Stomach (tissue), 4 donors: ENCODE results near the gene EXOC1.

Source experiments
- CTCF ChIP-seq, 7 experiments: fragments of 450-650 bp in 4 of 7; fragments of 200-600 bp in 3 of 7; sonication (generic) in 3 of 7; IDR thresholded peaks; one replicate each; pipeline ENCODE4 v1.5.1; 2016 to 2019; ENCODE audit warnings: antibody characterized with exemption in 7 of 7, control low read depth in 2 of 7, mild to moderate bottlenecking in 1 of 7
- EP300 ChIP-seq: sonication (generic); formaldehyde crosslinking; IDR thresholded peaks from one replicate; pipeline ENCODE4 v1.6.1; 2017; ENCODE audit warnings: antibody characterized with exemption
- POLR2A ChIP-seq, 4 donors: fragments of 450-650 bp; IDR thresholded peaks; one replicate each; pipeline ENCODE4 v1.6.1; 2016; ENCODE audit warnings: antibody characterized with exemption in 4 of 4, control low read depth in 2 of 4, mild to moderate bottlenecking in 1 of 4, moderate library complexity in 1 of 4

DNA sequence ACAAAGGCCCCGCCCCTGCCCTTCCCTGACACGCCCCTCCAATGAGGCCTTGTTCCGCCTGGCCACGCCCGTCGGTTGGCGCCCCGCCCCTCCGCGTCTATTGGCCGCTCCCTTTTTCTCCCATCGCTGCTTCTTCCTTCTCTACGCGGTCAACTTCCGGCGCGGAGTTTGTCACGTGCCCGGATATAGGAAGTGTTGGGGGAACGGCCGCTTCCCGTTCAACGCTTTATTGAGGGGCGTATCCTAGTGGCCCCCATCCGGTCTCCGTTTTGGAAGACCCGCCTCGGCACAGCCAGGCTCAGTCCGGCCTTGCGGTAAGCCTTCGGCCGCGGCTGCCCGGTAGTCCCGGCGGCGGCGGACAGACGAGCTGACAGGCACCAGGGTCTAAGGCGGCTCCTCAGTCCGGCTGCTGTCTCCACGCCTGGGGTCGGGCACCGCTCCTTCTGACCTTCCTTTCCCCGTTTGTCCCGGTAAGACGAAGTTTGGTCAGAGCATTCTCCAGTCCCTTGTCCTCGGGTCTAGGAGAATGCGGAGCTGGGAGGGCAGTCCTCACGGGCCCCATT, at the start of gene EXOC1:
- no peak for TF ChIP-seq CTCF (IDR thresholded peaks at IDR 0.05)
- peak in 1 of 4 donors; percentile 54 for TF ChIP-seq POLR2A (IDR thresholded peaks at IDR 0.05)
- no peak for TF ChIP-seq EP300
